CD14-positive monocyte (primary cell): ENCODE measurements around the gene GREM2. TPM values are rescaled to one million over a fixed set of nuclear protein-coding genes. Genes with fewer than 3 reads are reported as not detected.

Source experiments
- DNase-seq, 3 donors: peaks; one replicate each; pipeline ENCODE4 v3.0.0-alpha.2; 2011 to 2022
- H2AFZ ChIP-seq: 2 replicates; pipeline ENCODE4 v1.6.0; 2012; ENCODE audit warnings: mild to moderate bottlenecking, low read depth, low read length, inconsistent platforms; ENCODE audit not compliant: insufficient read depth, poor library complexity, severe bottlenecking
- H3K27ac ChIP-seq, 2 donors: 1 replicate in 1 of 2; 2 replicates in 1 of 2; pipeline ENCODE4 v1.5.1; 2012 to 2013; ENCODE audit warnings: low read length in 2 of 2, control low read depth in 1 of 2, inconsistent platforms in 1 of 2, low read depth in 1 of 2, mild to moderate bottlenecking in 1 of 2
- H3K27me3 ChIP-seq, 2 donors: one replicate each; pipeline versions ENCODE4 v1.6.0 to v1.6.1; 2011 to 2013; ENCODE audit warnings: low read length in 2 of 2; ENCODE audit not compliant: control insufficient read depth in 2 of 2, insufficient read depth in 2 of 2
- H3K36me3 ChIP-seq, 2 donors: replicated peaks in 1 of 2; 1 replicate in 1 of 2; 2 replicates in 1 of 2; pipeline versions ENCODE4 v1.5.1 to v1.6.1; 2012 to 2013; ENCODE audit warnings: low read length in 2 of 2, control low read depth in 1 of 2, inconsistent platforms in 1 of 2, mild to moderate bottlenecking in 1 of 2; ENCODE audit not compliant: insufficient read depth in 2 of 2, control insufficient read depth in 1 of 2
- H3K4me1 ChIP-seq, 2 donors: 1 replicate in 1 of 2; 2 replicates in 1 of 2; pipeline versions ENCODE4 v1.5.1 to v1.6.1; 2012 to 2013; ENCODE audit warnings: low read length in 2 of 2, control low read depth in 1 of 2, inconsistent platforms in 1 of 2, mild to moderate bottlenecking in 1 of 2, moderate library complexity in 1 of 2; ENCODE audit not compliant: insufficient read depth in 2 of 2, control insufficient read depth in 1 of 2
- H3K4me2 ChIP-seq: replicated peaks from 2 replicates; pipeline ENCODE3; 2012; ENCODE audit warnings: low read length, moderate library complexity, mild to moderate bottlenecking; ENCODE audit not compliant: poor library complexity, severe bottlenecking; ENCODE audit errors: extremely low read depth
- H3K4me3 ChIP-seq, 3 experiments: fragments of 200-600 bp in 1 of 3; sonication (generic) in 1 of 3; replicated peaks in 1 of 3; 1 replicate in 2 of 3; 2 replicates in 1 of 3; pipeline ENCODE4 v1.5.1; 2011 to 2013; ENCODE audit warnings: low read length in 3 of 3, mild to moderate bottlenecking in 3 of 3, control low read depth in 2 of 3, low read depth in 2 of 3, inconsistent platforms in 1 of 3, moderate library complexity in 1 of 3
- H3K79me2 ChIP-seq: 2 replicates; pipeline ENCODE4 v1.6.0; 2012; ENCODE audit warnings: mild to moderate bottlenecking, control low read depth, inconsistent platforms, low read length, moderate library complexity; ENCODE audit not compliant: insufficient read depth
- H3K9ac ChIP-seq: 2 replicates; pipeline ENCODE4 v1.6.0; 2017; ENCODE audit warnings: low read length, mild to moderate bottlenecking; ENCODE audit not compliant: insufficient read depth, poor library complexity, severe bottlenecking
- H3K9me3 ChIP-seq, 2 donors: replicated peaks in 1 of 2; 1 replicate in 1 of 2; 2 replicates in 1 of 2; pipeline versions ENCODE4 v1.5.1 to v1.6.1; 2012 to 2013; ENCODE audit warnings: low read length in 2 of 2, control low read depth in 1 of 2; ENCODE audit not compliant: control insufficient read depth in 1 of 2, insufficient read depth in 1 of 2
- H4K20me1 ChIP-seq: 2 replicates; pipeline ENCODE4 v1.6.0; 2012; ENCODE audit warnings: mild to moderate bottlenecking, low read length, control low read depth, moderate library complexity; ENCODE audit not compliant: insufficient read depth
- H3K27ac Mint-ChIP-seq, 7 donors: one replicate each; pipeline ENCODE4 v1.8.0; 2020; ENCODE audit warnings: mild to moderate bottlenecking in 7 of 7, mixed read lengths in 7 of 7, moderate library complexity in 6 of 7, inconsistent platforms in 2 of 7
- H3K27me3 Mint-ChIP-seq, 3 donors: one replicate each; pipeline ENCODE4 v1.8.0; 2021 to 2022; ENCODE audit warnings: low read depth in 3 of 3, mild to moderate bottlenecking in 3 of 3, mixed read lengths in 3 of 3, moderate library complexity in 3 of 3, inconsistent platforms in 1 of 3
- H3K36me3 Mint-ChIP-seq, 2 donors: one replicate each; pipeline ENCODE4 v1.8.0; 2020; ENCODE audit warnings: mixed read lengths in 2 of 2, inconsistent platforms in 1 of 2, mild to moderate bottlenecking in 1 of 2
- H3K4me1 Mint-ChIP-seq: one replicate; pipeline ENCODE4 v1.8.0; 2020; ENCODE audit warnings: mild to moderate bottlenecking, mixed read lengths
- H3K4me3 Mint-ChIP-seq, 2 donors: one replicate each; pipeline ENCODE4 v1.8.0; 2020; ENCODE audit warnings: mild to moderate bottlenecking in 2 of 2, mixed read lengths in 2 of 2, moderate library complexity in 1 of 2
- H3K9me3 Mint-ChIP-seq, 7 donors: one replicate each; pipeline ENCODE4 v1.8.0; 2020 to 2022; ENCODE audit warnings: mixed read lengths in 7 of 7, mild to moderate bottlenecking in 6 of 7, moderate library complexity in 6 of 7, inconsistent platforms in 2 of 7
- WGBS: methylation state at CpG from one replicate; pipeline ENCODE4 v1.1.5; 2013; ENCODE audit warnings: missing lambda C conversion rate; ENCODE audit not compliant: insufficient coverage; 5-methylcytosine and 5-hydroxymethylcytosine counted together
- intact Hi-C, 2 donors: fragments of 100-400 bp; cut with micrococcal nuclease; formaldehyde crosslinking; loops; one replicate each; pipeline versions ENCODE4 v1.15.0 to v1.15.1; 2023
- polyA plus RNA-seq, 3 donors: library from polyadenylated mRNA; depleted of rRNA in 1 of 3; unstranded in 2 of 3; stranded (reverse) in 1 of 3; fragments of 300-500 nt in 2 of 3; fragments of >200 nt in 1 of 3; fragmentation: Illumina TruSeq in 2 of 3; gene quantifications; 1 replicate in 2 of 3; 2 replicates in 1 of 3; pipeline ENCODE4 v1.2.3, GENCODE V29; 2012 to 2021
- TF ChIP-seq, protein P1 (sequence below): fragments of 200-600 bp; IDR thresholded peaks from one replicate; pipeline ENCODE4 v1.8.0; 2022; ENCODE audit warnings: antibody characterized with exemption, mild to moderate bottlenecking

The GREM2 gene
- polyA plus RNA-seq, 3 donors = not detected

DNA sequence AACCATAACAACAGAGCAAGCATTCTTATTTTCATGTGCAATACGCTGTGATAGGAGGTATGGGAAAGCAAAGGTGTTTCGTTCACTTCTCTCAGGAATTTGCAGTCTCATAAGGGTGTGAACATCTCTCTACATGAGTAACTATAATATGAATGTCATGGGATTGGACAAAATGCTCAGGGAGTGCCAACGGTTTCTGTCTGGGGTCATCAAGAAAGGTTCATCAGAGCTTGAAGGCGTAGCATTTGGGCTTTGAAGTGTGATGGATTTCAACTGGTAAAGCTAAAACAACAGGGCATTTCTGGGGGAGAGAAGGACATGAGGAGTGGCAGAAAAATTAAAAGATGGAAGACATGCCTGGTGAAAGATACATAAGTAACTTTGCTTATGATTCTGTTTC is 32.4 kb downstream of the GREM2 start:
- TF ChIP-seq, protein P1, sequence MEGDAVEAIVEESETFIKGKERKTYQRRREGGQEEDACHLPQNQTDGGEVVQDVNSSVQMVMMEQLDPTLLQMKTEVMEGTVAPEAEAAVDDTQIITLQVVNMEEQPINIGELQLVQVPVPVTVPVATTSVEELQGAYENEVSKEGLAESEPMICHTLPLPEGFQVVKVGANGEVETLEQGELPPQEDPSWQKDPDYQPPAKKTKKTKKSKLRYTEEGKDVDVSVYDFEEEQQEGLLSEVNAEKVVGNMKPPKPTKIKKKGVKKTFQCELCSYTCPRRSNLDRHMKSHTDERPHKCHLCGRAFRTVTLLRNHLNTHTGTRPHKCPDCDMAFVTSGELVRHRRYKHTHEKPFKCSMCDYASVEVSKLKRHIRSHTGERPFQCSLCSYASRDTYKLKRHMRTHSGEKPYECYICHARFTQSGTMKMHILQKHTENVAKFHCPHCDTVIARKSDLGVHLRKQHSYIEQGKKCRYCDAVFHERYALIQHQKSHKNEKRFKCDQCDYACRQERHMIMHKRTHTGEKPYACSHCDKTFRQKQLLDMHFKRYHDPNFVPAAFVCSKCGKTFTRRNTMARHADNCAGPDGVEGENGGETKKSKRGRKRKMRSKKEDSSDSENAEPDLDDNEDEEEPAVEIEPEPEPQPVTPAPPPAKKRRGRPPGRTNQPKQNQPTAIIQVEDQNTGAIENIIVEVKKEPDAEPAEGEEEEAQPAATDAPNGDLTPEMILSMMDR = no peak
- DNase-seq = no peak
- no peaks in the 10 kb centered on the region for H3K79me2 ChIP-seq
- H4K20me1 ChIP-seq = no peaks in the 10 kb centered on the region
- H3K9me3 ChIP-seq = peaks cover 0 to 7% of the 10 kb centered on the region in 2 donors
- intact Hi-C loops = no loop called here
- Mint-ChIP-seq H3K27ac (no peak overlapping the region), H3K4me3 (no peak overlapping the region), H3K9me3 (peaks cover 0 to 24% (median 4%) of the 10 kb centered on the region in 7 donors), H3K36me3 (no peaks in the 10 kb centered on the region), H3K4me1 (no peaks in the 10 kb centered on the region), H3K27me3 (peaks cover 0 to 4% (median 3%) of the 10 kb centered on the region in 3 donors)
- no peaks in the 10 kb centered on the region for H3K27me3 ChIP-seq
- H2AFZ ChIP-seq = no peak overlapping the region
- H3K4me2 ChIP-seq = no peak overlapping the region
- 80% methylated on average over 2 of the region's 4 CpGs for WGBS
- H3K4me1 ChIP-seq = no peaks in the 10 kb centered on the region
- H3K36me3 ChIP-seq = no peaks in the 10 kb centered on the region
- H3K9ac ChIP-seq = no peak overlapping the region
- H3K4me3 ChIP-seq = no peak overlapping the region
- no peak overlapping the region for H3K27ac ChIP-seq

DNA sequence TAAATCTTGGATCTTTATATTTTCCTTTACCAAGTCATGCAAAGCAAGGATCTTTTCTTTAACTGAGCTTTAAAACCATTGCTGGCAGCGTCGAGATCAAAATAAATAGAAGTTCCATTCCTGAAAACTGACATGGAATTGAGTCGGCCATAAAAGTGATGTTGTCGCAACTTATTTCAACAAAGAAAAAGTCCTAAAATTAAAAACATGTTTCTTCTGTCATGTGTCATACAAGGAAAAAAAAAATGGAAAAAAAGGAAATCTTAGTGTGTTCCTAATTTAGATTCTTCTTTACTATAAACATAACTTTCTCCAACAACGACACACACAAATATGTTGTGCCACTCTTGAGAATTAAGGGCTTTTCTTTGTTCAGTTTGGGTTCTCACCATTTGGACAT is 34.9 kb downstream of the GREM2 start:
- H3K27me3 ChIP-seq = no peaks in the 10 kb centered on the region
- H3K36me3 Mint-ChIP-seq = no peaks in the 10 kb centered on the region
- H3K27ac ChIP-seq = no peak overlapping the region
- intact Hi-C loops = no loop called here
- H4K20me1 ChIP-seq = no peaks in the 10 kb centered on the region
- peaks cover 0 to 22% (median 4%) of the 10 kb centered on the region in 7 donors for H3K9me3 Mint-ChIP-seq
- TF ChIP-seq, protein P1 = no peak
- H3K9ac ChIP-seq = no peak overlapping the region
- no peaks in the 10 kb centered on the region for H3K4me1 ChIP-seq
- H3K9me3 ChIP-seq = peaks cover 0 to 7% of the 10 kb centered on the region in 2 donors
- no CpG with 5 or more reads among the region's 5 CpGs for WGBS
- H3K4me1 Mint-ChIP-seq = no peaks in the 10 kb centered on the region
- no peaks in the 10 kb centered on the region for H3K79me2 ChIP-seq
- H3K4me3 Mint-ChIP-seq = no peak overlapping the region
- no peak overlapping the region for H3K4me2 ChIP-seq
- no peak overlapping the region for H2AFZ ChIP-seq
- H3K27ac Mint-ChIP-seq = no peak overlapping the region
- H3K27me3 Mint-ChIP-seq = peaks cover 0 to 1% (median 0%) of the 10 kb centered on the region in 3 donors
- H3K4me3 ChIP-seq = no peak overlapping the region
- H3K36me3 ChIP-seq = no peaks in the 10 kb centered on the region
- no peak for DNase-seq
